NCI-H146 (cell line): ENCODE measurements around the gene CD48.

Experiments
- DNase-seq: peaks from one replicate; lab custom pipeline; 2025; lab: John Stamatoyannopoulos, UW

CD48 gene

GRCh38 chr1:160711602-160712311 lies at the start of gene CD48:
Gene CD48 (minus strand): TSS chr1:160711822. CDS start chr1:160711763, 59 bp downstream.
- DNase-seq, result no peak

DNA sequence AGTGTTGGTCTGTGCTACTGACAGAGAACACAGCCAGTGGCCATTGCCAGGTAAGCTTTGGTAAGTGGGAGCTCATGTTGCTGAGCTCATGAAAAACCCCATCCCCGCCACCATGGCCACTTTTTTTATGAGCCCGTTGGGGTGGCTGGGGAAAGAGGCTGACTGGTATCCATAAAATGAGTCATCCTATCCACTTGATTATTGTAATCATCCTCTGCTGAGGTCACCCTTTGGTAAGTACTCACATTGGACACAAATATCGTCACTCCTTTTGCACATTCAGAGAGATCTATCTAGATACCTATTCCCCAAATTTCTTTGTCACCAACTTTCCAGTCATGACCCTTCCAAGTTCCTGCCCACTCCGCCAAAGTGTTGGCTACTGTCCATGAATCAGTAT lies 49.4 kb upstream of the CD48 start:
- no peak for DNase-seq

DNA sequence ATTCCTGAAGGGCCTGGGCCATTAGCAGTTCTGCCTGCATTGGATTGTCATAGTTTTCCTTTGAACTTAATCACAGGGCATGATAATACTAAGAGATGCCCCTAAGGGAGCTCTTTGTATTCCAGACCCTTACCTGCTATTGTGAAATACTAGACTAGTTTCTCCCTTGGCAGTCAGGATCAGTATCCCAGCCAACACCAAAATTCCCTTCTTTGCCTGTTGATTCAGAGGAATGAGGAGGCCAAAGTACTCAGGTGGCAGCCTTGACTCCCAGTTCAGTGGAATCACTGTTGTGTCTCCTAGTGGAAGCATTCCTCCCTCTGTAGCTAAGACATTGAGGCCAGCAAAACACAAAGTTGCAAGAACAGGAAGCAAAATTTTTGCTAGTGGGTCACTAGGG lies 48.1 kb upstream of the CD48 start:
- no peak for DNase-seq

- DNase-seq, result no peak
These were observed 46.9 kb upstream of the CD48 start for GRCh38 chr1:160758521-160758920.

DNA sequence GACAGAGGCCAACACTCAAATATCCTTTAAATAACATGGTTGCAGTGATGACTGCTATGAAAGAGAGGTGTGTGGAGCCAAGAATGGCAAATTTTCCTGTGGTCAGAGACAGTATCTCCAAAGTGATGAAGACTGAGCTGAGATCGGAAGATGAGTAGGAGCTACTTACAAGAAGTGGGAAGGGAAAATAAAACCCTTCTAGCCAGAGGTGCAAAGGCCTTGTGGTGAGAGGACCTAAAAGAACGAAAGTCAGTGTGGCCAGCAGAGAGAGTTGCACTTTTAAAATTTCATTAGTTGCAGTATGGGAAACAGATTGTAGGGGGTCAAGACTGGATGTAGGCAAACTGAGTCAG lies 45.2 kb upstream of the CD48 start:
- DNase-seq, result no peak

DNA sequence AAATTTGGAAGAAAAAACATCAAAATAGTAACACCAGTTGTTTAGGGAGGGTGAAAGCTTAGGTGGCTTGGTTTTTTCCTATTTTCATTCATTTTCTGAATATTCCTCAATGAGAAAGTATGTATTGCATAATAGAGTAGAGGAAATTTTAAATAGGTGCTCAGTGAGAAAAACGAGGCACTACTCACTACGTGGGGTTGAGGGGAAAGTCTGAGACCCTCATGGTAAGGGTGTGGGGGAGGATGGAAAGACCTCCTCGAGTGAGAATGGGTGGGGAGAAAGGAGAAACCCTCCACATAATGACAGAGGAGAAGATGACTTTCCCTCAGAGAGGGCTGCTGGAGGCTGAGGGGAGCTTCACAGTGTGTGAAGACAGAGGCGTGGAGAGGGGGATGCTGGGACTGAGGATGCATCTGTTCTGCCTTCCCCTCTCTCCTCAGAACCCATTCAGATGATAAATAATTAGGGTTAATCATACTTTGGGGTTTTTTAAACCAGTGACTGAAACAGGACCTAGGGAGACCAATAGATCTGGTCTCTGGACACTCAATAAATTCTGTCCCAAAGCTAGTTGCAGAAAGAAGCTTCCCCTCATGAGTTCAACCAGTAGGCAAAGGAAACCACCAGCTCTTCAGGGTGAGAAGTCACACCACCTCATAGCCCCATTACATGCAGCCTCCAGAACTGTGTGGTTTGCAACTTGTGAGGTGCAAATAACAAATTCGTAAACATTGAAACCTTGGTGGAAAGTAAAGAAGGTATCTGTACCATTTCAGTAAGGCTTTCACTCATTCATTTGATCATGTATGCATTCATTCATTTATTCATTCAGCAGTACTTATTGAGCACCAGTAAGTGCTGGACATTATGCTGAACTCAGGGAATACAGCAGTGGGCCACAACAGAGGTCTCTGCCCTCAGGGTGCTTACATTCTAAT lies 44.6 kb upstream of the CD48 start:
- DNase-seq, result no peak

DNA sequence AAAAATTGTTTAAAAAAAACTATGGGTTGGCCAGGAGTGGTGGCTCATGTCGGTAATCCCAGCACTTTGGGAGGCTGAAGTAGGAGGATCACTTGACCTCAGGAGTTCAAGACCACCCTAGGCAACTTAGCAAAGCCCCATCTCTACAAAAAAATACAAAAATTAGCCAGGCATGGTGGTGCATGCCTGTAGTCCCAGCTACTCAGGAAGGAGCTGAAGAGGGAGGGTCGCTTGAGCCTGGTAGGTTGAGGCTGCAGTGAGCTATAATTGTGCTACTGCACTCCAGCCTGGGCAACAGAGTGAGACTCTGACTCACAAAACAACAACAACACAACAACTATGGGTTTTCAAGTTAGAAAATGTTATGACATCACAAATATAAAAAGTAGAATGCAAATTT lies 43.8 kb upstream of the CD48 start:
- no peak for DNase-seq

DNA sequence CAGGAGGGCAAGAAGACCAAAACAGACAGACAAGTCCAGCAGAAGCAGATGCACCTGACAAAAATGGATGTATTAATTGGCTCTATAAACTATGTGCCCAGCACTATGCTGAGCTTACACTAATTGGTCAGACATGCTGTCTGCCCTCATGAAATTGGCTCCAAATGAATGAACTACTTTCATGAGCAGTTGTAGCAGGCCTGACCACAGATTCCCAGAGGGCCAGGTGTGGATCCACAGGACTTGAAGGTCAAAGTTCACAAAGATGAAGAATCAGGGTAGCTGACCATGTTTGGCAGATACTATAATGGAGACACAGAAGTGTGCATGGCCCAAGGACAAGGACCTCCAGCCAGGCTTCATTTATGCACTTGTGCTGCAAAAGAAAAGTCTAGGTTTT lies 42.0 kb upstream of the CD48 start:
- no peak for DNase-seq

DNA sequence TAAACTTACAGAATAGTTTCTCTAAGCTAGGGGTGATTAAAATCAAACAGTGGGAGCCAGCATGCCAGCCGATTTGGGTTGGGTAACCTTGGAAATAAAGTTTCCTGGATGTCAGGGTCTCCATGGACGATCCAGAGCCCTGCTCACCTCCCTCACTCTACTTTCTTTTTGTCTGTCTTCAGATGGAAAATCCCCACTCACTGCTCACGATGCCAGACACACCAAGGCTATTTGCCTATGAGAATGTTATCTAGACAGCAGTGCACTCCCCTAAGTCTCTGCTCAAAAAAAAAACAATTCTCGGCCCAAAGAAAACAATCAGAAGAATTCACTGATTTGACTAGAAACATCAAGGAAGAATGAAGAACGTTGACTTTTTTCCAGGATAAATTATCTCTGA lies 41.3 kb upstream of the CD48 start:
- DNase-seq, result no peak

DNA sequence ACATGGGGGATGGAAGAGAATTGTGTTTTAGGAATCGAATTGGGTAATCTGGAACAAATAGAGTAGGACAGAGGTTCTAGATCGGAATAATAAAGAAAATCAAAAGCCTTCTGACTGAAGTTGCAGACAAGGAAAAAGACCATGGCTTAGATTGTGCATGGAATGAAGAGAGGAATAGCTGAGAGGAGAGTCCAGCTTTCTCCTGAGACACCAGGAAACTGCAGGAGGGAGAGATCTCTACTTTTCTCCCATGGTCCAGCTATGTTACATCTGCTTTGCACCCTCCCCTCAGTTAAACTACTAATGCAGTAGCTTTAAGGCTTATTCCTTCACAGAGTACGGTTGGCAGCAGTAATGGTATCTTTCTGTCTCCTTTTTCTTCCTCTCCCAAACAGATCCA lies 40.8 kb upstream of the CD48 start:
- DNase-seq, result no peak

DNA sequence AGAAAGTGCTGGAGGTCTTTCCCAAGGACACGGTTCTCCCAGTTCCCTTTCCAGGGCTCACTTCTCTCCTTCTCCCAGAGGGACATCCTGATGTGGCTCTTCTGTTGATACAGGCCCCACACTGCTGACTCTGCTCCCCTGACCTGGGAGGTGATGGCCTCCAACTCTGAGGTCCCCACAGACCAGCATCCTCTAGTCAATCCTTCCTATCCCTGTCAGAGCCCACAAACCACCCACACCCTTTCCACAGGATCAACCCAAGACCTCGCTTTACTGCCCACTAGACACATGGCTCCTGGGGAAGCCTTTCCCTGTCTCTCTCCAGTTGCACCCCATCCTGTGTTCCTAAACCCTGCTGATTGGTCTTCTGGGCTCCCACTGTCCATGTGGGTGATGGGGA lies 39.0 kb upstream of the CD48 start:
- DNase-seq, result no peak

DNA sequence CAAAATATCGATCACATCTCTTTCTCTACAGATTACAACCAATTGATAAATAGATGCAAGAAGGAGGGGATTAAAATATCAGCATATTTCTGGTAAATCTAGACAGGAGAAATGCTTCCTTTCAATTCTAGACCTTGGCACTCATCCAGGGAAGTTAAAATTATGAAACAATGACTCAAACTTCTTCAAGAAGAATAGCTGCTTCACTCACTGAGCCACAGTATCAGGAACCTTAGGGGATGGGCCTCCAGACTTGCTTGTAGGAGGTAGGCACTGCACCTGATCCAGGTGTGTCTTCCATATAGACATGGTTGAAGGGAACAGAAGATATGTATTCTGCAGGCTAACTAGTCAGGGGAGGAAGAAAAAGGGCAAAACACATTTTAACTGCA lies 37.3 kb upstream of the CD48 start:
- no peak for DNase-seq

GRCh38 chr1:160748181-160748877 lies 36.7 kb upstream of the CD48 start:
- DNase-seq, result no peak

GRCh38 chr1:160747717-160748116 lies 36.1 kb upstream of the CD48 start:
- no peak for DNase-seq

DNA sequence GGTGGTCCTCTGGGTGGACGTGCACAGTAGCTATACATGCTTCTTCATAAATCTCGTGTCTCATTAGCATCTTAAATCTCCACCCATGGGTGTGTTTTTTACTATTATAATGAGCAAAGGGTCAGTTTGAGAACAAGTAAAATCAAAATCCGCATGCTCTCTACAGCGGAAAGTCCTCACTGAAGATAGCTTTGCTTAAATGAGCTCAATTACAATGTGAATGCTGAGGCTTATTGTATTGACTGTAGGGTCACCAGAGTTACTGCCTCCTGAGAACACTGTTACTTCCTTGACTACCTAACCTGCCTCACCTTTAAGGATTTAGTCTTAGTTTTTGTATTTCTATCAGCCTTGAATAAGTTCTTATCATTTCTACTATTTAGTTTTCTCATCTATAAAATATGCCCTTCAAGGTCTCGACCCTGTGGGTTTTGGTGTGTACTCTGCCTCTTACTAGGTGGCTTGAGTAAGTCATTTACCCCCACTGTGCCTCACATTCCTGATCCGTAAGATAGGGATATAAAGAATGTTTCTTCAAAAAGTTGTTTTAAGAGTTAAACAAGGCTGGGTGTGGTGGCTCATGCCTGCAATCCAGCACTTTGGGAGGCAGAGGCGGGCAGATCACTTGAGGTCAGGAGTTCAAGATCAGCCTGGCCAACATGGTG lies 35.3 kb upstream of the CD48 start:
- DNase-seq, result no peak

DNA sequence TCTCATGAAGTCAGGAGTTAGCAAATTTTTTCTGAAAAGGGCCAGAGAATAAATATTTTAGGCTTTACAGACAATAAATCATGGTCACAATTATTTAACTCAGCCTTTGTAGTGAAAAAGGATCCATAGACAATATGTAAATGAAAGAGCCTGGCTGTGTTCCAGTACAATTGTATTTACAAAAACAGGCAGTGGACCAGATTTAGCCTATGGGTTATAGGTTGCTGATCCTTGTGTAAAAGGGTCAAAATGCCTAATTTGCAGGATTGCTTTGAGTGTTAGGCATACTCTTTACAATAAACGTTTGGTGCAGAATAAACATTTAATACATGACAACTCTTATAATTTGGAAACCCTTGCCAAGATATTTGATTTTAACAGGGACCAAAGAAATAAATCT lies 33.9 kb upstream of the CD48 start:
- DNase-seq, result no peak

DNA sequence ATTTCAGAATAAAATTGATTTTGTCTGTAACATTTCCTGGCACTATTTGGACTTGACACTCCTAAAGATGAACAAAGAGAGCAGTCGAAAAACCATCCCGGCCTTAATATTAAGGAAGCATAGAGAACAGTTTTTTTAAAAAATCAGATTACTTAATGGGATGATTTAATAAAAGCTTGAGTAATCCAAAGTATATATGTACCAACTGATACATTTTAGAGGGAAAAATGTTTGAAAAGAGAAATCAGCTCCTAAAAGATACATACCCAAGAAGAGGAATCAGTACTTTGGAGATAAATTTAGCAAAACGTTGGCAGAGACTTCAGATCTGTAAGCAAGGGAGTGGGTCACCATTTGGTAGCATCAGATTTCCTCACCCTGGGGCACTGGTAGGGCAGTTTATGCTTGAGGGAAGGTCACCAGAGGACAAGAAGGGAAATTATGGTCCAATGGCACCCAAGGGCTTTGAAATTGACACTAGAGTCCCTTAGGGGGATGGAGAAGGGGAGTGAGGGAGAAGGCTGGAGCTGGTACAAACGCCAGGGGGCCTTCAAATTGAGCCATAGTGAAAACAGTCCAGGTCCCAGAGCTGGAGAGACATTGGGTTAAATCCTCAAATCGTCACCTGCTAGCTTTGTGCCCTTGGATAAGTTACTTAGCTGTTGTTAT lies 33.4 kb upstream of the CD48 start:
- DNase-seq, result no peak

GRCh38 chr1:160744199-160744851 lies 32.7 kb upstream of the CD48 start:
- DNase-seq, result no peak

GRCh38 chr1:160743266-160743665 lies 31.6 kb upstream of the CD48 start:
- no peak for DNase-seq

- no peak for DNase-seq
These were observed 31.0 kb upstream of the CD48 start for GRCh38 chr1:160742428-160743127.
